Inflammatory macrophage (primary cell): ENCODE measurements around the gene CACTIN.
"Not testable (repeated sequence)": the region's sequence is repeated elsewhere in the genome, so short reads cannot be mapped to it uniquely, and the experiment has no call there.

ENCODE experiments used
- DNase-seq, 2 donors: peaks; one replicate each; pipeline ENCODE4 v3.0.0-alpha.2; 2020 to 2022

CACTIN gene

GRCh38 chr19:3645726-3646125 is 19.1 kb upstream of the CACTIN start:
- no peak for DNase-seq

DNA sequence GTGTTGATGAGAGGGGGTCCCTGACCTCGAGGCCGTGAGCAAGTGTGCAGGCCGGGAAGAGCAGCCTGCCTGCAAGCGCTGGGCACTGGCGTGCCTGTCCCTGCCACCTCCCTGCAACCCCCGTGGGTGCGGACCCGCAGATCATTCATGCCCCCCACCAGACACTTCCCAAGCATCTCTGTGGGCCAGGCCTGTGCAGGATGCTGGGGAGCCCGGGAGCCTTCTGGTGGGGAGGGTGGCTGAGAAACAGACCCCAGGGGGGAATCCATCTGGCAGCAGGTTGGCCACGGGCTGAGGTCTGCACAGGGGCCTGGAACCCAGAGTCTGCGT is 18.4 kb upstream of the CACTIN start:
- DNase-seq, result no peak

GRCh38 chr19:3644351-3645066 is 17.9 kb upstream of the CACTIN start:
- DNase-seq, result no peak

DNA sequence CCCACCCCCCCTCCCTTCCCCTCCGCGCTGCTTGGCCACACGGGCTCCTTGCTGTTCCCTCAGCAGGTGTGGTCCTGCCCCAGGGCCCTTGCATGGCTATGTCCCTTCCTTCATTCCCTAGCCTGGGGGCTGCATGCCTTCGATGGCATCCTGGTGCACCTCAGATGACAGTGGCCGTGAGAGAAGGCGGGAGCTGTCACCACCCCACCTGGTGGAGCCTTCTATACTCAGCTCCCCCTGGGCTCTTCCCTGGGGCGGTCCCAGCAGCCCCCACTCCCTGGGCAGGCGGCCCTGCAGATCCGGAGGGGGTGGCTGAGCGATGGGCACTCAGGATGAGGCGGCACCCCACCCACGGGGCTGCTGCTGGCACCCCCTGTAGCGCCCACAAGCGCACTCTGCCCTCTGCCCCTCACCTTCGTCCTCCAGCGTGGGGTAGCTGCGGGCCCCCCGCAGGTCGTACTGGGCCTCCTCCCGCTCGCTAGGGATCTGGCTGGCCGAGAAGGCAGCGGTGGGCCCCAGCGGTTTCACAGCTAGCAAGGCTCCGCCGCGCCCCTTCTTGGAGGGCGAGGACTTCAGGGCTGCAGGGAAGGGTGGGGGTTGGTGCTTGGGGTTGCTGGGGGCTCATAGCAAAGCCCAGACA is 17.2 kb upstream of the CACTIN start:
- no peak for DNase-seq

- no peak for DNase-seq
These were observed 16.5 kb upstream of the CACTIN start for GRCh38 chr19:3642987-3643673.

GRCh38 chr19:3642296-3642695 is 15.7 kb upstream of the CACTIN start:
- DNase-seq, result peak in 1 of 2 donors; percentile 11

GRCh38 chr19:3641515-3642269 is 15.1 kb upstream of the CACTIN start:
- DNase-seq, result no peak

GRCh38 chr19:3639479-3639878 is 12.9 kb upstream of the CACTIN start:
- no peak for DNase-seq

DNA sequence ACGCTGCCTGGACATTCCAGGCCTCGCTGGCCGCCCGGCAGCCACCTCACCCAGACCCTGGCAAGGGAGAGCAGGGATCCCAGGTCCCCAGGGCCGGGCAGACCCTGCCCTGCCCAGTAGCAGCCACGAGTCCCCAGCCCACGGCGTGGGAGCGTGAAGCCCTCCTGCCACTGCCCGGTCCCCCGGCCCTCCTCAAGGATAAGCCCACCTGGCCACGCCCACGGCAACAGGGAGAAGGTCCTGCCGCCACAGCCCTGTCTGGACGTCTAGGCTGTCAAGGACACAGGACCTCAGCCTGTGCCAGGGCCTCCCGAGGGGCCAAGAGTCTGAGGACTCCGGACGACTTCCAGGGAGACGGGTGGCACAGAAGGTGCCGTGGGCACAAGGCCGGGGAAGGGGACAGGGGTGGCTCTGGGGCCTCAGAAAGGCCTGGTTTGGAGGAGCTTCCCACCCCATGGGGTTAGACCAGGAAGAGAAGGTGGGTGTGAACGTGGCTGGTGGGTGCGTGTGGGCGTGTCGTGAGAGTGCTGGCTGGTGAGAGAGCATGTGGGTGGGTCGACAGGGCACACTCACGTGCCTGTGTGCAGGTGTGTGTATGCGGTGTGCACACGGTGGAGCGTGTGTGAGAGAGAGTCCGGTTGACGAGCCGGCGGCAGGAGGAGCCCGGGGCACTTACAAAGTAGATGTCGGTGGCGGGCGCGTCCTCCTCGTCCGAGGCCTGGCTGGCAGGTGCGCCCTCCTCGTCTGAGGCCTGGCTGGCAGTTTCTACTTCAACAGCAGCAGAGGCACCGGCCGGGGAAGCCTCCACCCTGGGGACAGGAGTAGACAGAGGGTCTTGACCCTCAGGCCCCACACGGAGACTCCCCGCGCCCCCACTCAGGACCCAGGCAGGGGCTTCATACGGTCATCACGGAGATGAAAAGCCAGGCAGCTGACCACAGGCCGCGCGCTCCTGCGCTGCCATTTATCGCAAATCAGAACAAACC is 11.9 kb upstream of the CACTIN start:
- no peak for DNase-seq

- no peak for DNase-seq
These were observed 11.0 kb upstream of the CACTIN start for GRCh38 chr19:3637621-3638020.

GRCh38 chr19:3636962-3637361 is 10.4 kb upstream of the CACTIN start:
- DNase-seq, result no peak

- DNase-seq, result no peak
These were observed 9.9 kb upstream of the CACTIN start for GRCh38 chr19:3636506-3636905.

- no peak for DNase-seq
These were observed 8.0 kb upstream of the CACTIN start for GRCh38 chr19:3634496-3635045.

DNA sequence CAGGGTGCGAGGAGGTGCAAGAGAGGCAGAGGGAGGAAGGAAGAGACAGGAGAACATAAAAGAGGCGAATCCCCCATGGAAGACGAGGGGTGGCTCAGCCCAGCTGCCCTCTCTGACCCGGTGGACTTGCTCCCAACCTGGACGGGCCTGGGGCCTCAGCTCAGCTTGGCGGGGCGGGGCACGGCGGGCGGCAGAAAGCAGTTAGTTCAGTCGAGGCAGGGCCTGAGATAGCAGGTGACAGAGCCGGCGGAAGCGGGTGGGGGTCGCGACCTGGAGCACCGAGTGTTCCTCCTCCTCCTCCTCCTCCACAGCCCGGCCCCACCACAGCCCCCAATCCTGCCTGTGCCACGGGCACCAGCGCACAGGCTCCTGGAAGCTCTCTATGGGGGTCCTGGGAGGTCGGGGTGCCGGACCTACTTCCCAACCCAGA is 7.0 kb upstream of the CACTIN start:
- no peak for DNase-seq

DNA sequence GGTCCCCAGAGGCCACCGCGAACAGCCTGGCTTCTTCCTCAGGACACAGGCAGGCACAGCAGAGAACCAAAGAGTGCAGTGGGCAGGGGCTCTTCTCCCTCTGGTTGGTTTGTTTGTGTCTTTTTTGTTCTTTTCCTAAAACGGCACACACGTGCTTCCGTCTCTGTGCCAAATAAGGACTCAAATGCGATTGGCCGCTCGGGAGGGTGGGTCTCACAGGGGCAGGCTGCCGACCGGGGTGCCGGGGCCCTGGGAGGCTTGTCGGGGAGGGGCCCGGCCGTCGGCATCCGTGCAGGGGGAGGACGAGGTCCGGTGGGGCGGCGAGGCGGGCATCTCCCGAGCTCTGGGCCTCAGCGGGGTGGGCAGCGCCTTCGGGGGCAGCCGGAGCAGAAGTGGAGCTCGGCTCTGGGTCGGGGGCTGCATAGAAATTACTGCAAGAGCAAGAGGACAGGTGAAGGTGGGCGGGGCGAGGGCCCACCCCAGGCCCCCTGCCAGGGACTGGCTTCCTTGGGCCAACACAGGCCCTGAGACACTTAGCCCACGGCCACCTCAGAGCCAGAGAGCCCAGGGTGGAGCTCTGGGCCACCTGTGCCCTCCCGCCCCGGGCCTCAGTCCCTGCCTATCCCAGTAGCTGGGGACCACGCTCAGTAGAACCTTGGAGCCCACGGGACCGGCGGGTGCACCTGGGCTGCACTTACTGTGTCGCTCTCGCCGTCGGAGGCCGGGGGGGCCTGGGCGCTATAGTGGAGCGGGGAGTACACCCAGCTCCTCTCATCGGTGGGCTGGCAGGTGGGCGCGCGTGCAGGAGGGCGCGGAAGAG is 6.4 kb upstream of the CACTIN start:
- DNase-seq, result no peak

GRCh38 chr19:3632098-3632497 is 5.5 kb upstream of the CACTIN start:
- no peak for DNase-seq

- no peak for DNase-seq
These were observed 4.7 kb upstream of the CACTIN start for GRCh38 chr19:3631053-3631861.

DNA sequence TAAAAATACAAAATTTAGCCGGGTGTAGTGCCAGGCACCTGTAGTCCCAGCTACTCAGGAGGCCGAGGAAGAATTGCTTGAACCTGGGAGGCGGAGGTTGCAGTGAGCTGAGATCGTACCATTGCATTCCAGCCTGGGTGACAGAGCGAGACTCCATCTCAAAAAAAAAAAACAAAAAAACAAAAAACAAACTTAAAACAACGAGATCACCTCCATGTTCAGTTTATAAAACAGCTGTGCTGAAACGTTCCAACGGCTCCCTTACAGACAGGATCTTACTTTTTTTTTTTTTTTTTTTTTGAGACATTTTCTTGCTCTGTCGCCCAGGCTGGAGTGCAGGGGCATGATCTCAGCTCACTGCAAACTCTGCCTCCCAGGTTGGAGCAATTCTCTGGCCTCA is 2.2 kb upstream of the CACTIN start:
- DNase-seq, result not testable (repeated sequence)

GRCh38 chr19:3627351-3627723 is 747 bp upstream of the CACTIN start:
- DNase-seq, result no peak

DNA sequence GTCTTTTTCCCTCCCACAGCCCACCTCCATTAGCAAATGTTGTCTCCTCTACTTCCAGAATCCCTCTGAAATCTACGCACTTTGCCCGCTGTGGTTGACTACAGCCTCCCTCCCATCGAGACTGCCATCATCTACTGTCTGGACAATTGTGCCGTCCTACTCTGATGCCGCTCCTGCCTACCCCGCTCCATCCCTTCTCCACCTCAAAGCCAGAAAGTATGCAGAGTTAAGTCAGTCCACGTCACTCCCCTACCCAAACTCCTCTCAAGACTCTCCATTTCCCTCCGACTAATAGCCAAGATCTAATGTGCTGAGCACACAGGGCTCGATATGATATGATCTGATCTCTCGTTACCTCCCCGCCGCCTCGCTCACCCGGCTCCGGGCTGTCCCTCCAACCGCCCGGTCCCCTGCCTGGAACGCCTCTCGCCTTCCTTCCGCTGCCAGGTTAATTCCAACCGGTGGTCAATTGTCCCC is 556 bp downstream of the CACTIN start:
- no peak for DNase-seq
